Testis (tissue), 3 donors: ENCODE data around the gene ALB. TPM values are rescaled to one million over a fixed set of nuclear protein-coding genes. Genes with fewer than 3 reads are reported as not detected.
A peak's percentile ranks its signal among the peaks of the same experiment; 100 is the strongest.

Experiments
- DNase-seq: peaks from one replicate; pipeline ENCODE4 v3.0.0-alpha.2; 2019
- H3K27ac ChIP-seq, 2 donors: fragments of 200-600 bp; sonication (generic); one replicate each; pipeline ENCODE4 v1.5.1; 2019
- H3K27me3 ChIP-seq: fragments of 200-600 bp; sonication (generic); one replicate; pipeline ENCODE4 v1.5.1; 2019
- H3K36me3 ChIP-seq: fragments of 200-600 bp; sonication (generic); one replicate; pipeline ENCODE4 v1.5.1; 2017; ENCODE audit warnings: low read depth; ENCODE audit errors: missing control alignments
- H3K4me1 ChIP-seq: fragments of 200-600 bp; sonication (generic); one replicate; pipeline ENCODE4 v1.5.1; 2019
- H3K4me3 ChIP-seq, 2 donors: fragments of 200-600 bp; sonication (generic); one replicate each; pipeline ENCODE4 v1.5.1; 2017 to 2019
- H3K9me3 ChIP-seq: fragments of 200-600 bp; sonication (generic); one replicate; pipeline ENCODE4 v1.5.1; 2017
- CTCF ChIP-seq, 3 experiments: fragments of 450-650 bp in 2 of 3; fragments of 200-600 bp in 1 of 3; sonication (generic) in 1 of 3; IDR thresholded peaks; one replicate each; pipeline ENCODE4 v1.5.1; 2016 to 2019; ENCODE audit warnings: antibody characterized with exemption in 3 of 3, mild to moderate bottlenecking in 2 of 3, moderate library complexity in 1 of 3
- POLR2A ChIP-seq: fragments of 450-650 bp; IDR thresholded peaks from one replicate; pipeline ENCODE4 v1.6.1; 2017; ENCODE audit warnings: antibody characterized with exemption, mild to moderate bottlenecking, moderate library complexity
- WGBS, 2 donors: methylation state at CpG; one replicate each; pipeline ENCODE4 v1.1.5; 2018; 5-methylcytosine and 5-hydroxymethylcytosine counted together
- intact Hi-C: fragments of 100-400 bp; cut with DNase I; formaldehyde crosslinking; loops from one replicate; pipeline ENCODE4 v1.15.1; 2023; ENCODE audit warnings: low total_unique reads
- polyA plus RNA-seq: library from polyadenylated mRNA; stranded (reverse); fragments of 350-450 nt; fragmentation: Illumina TruSeq; extraction: RNeasy Lipid Tissue Mini Kit (QIAGEN cat#74804); gene quantifications from one replicate; pipeline ENCODE4 v1.2.3, GENCODE V29; 2014; ENCODE audit warnings: low read depth, low replicate concordance; ENCODE audit not compliant: insufficient read depth
- total RNA-seq, 2 donors: library from RNA; depleted of rRNA; stranded (reverse); fragments of >200 nt; gene quantifications; one replicate each; pipeline ENCODE4 v1.2.3, GENCODE V29; 2016

Gene ALB
- total and polyA plus RNA-seq, 3 donors from 2014 or later: 3.5 to 6.9 (median 5.0) TPM

GRCh38 chr4:73423184-73423583 lies 19.1 kb downstream of the ALB start:
- no peaks in the 10 kb centered on the region for H3K36me3 ChIP-seq
- H3K4me1 ChIP-seq: peaks cover 5% of the 10 kb centered on the region
- H3K9me3 ChIP-seq: no peaks in the 10 kb centered on the region
- H3K4me3 ChIP-seq: no peak overlapping the region
- peak overlapping the region; percentile 36 to 37 for H3K27ac ChIP-seq
- intact Hi-C loops: no loop called here
- H3K27me3 ChIP-seq: no peaks in the 10 kb centered on the region
- TF ChIP-seq POLR2A: no peak
- no peak for TF ChIP-seq CTCF (IDR thresholded peaks at IDR 0.05)
- no peak for DNase-seq

- Histone ChIP-seq H3K27me3 (no peaks in the 10 kb centered on the region), H3K4me1 (peaks cover 5% of the 10 kb centered on the region), H3K36me3 (no peaks in the 10 kb centered on the region), H3K9me3 (no peaks in the 10 kb centered on the region), H3K27ac (no peak overlapping the region), H3K4me3 (no peak overlapping the region)
- intact Hi-C loops: no loop called here
- DNase-seq: no peak
- 46 to 60% methylated on average over 3 of the region's 3 CpGs for WGBS, 2 donors
- TF ChIP-seq CTCF (IDR thresholded peaks at IDR 0.05) (no peak), POLR2A (no peak)
These were observed 22.6 kb downstream of the ALB start for GRCh38 chr4:73426666-73427065.

GRCh38 chr4:73429118-73429517 lies 25.0 kb downstream of the ALB start:
- intact Hi-C loops: no loop called here
- 92 to 95% methylated on average over 2 of the region's 2 CpGs for WGBS, 2 donors
- DNase-seq: no peak
- Histone ChIP-seq H3K4me1 (peaks cover 2% of the 10 kb centered on the region), H3K36me3 (no peaks in the 10 kb centered on the region), H3K27me3 (no peaks in the 10 kb centered on the region), H3K9me3 (no peaks in the 10 kb centered on the region), H3K27ac (no peak overlapping the region), H3K4me3 (no peak overlapping the region)
- no peak for TF ChIP-seq POLR2A
- TF ChIP-seq CTCF (IDR thresholded peaks at IDR 0.05): no peak

GRCh38 chr4:73429826-73430587 lies 25.9 kb downstream of the ALB start:
- TF ChIP-seq CTCF (IDR thresholded peaks at IDR 0.05) (no peak), POLR2A (no peak)
- DNase-seq: no peak
- H3K9me3 ChIP-seq: no peaks in the 10 kb centered on the region
- no peak overlapping the region for H3K4me3 ChIP-seq
- H3K27me3 ChIP-seq: no peaks in the 10 kb centered on the region
- intact Hi-C loops: no loop called here
- WGBS, 2 donors: 45 to 51% methylated on average over 2 of the region's 2 CpGs
- no peaks in the 10 kb centered on the region for H3K4me1 ChIP-seq
- no peaks in the 10 kb centered on the region for H3K36me3 ChIP-seq
- no peak overlapping the region for H3K27ac ChIP-seq

- no peaks in the 10 kb centered on the region for H3K4me1 ChIP-seq
- H3K9me3 ChIP-seq: no peaks in the 10 kb centered on the region
- H3K36me3 ChIP-seq: no peaks in the 10 kb centered on the region
- H3K27ac ChIP-seq: no peak overlapping the region
- 30 to 58% methylated on average over 1 of the region's 1 CpG for WGBS, 2 donors
- intact Hi-C loops: no loop called here
- H3K4me3 ChIP-seq: no peak overlapping the region
- TF ChIP-seq CTCF (IDR thresholded peaks at IDR 0.05): no peak
- no peak for TF ChIP-seq POLR2A
- no peak for DNase-seq
- no peaks in the 10 kb centered on the region for H3K27me3 ChIP-seq
These were observed 27.7 kb downstream of the ALB start for GRCh38 chr4:73431813-73432168.
